CD4-positive, alpha-beta T cell treated with Interleukin-21 for 1 hour (primary cell): Measurements from ENCODE around the gene ELL.

ENCODE experiments used
- DNase-seq: peaks from one replicate; pipeline ENCODE4 v3.0.0-alpha.2; 2020

The ELL gene

GRCh38 chr19:18442941-18443340 lies 78.9 kb downstream of the ELL start:
- no peak for DNase-seq

GRCh38 chr19:18441804-18442788 lies 79.8 kb downstream of the ELL start:
- DNase-seq, result peak; percentile 75

GRCh38 chr19:18440936-18441803 lies 80.7 kb downstream of the ELL start:
- no peak for DNase-seq

GRCh38 chr19:18440415-18440877 lies 81.4 kb downstream of the ELL start:
- peak; percentile 50 for DNase-seq

GRCh38 chr19:18439910-18440237 lies 82.0 kb downstream of the ELL start:
- no peak for DNase-seq

- DNase-seq, result no peak
Measured at GRCh38 chr19:18439025-18439909, 82.6 kb downstream of the ELL start.

GRCh38 chr19:18438331-18439024 lies 83.4 kb downstream of the ELL start:
- DNase-seq, result no peak

- peak; percentile 69 for DNase-seq
Measured at GRCh38 chr19:18437491-18438330, 84.2 kb downstream of the ELL start, which contains the start of gene ISYNA1. Gene ISYNA1 (minus strand): TSS chr19:18438133. CDS start chr19:18437979, 154 bp downstream.

GRCh38 chr19:18436671-18437490 lies 85.0 kb downstream of the ELL start:
- DNase-seq, result peak; percentile 88

GRCh38 chr19:18435842-18436670 lies 85.8 kb downstream of the ELL start:
- DNase-seq, result no peak

- no peak for DNase-seq
Measured at GRCh38 chr19:18435178-18435841, 86.6 kb downstream of the ELL start.

GRCh38 chr19:18434411-18435175 lies 87.3 kb downstream of the ELL start:
- DNase-seq, result no peak

- no peak for DNase-seq
Measured at GRCh38 chr19:18433735-18434398, 88.0 kb downstream of the ELL start.

- peak; percentile 35 for DNase-seq
Measured at GRCh38 chr19:18433015-18433691, 88.7 kb downstream of the ELL start.

GRCh38 chr19:18432275-18433014 lies 89.4 kb downstream of the ELL start:
- DNase-seq, result no peak
